NCI-H2227 (cell line): ENCODE data around the gene NTRK2.
A peak's percentile ranks its signal among the peaks of the same experiment; 100 is the strongest.

ENCODE experiments used
- DNase-seq: peaks from one replicate; lab custom pipeline; 2025; ENCODE audit not compliant: unreplicated experiment; lab: John Stamatoyannopoulos, UW

The NTRK2 gene

GRCh38 chr9:84731696-84732095, 62.2 kb downstream of the NTRK2 start:
- no peak for DNase-seq

- DNase-seq = no peak
Measured at GRCh38 chr9:84736081-84736480, 66.6 kb downstream of the NTRK2 start.

DNA sequence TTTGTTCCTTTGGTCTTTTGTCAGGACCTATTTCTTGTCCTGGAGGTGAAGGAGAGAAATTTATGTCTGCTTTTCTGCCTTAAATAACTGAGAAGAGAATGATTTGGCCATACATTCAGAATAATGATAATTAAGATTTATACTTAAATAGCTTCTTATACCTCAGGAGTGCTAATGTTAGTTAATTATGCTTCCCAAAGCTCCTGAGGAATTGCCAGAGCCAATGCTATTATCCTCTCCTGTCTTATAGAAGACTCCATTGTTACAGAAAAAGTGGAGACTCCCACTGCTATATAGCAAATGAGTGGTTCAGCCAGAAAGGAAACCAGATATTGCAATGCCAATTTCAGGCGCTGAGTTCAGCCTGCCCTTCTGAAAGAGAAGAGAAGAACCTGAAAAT, 67.0 kb downstream of the NTRK2 start:
- DNase-seq = peak; percentile 0

DNA sequence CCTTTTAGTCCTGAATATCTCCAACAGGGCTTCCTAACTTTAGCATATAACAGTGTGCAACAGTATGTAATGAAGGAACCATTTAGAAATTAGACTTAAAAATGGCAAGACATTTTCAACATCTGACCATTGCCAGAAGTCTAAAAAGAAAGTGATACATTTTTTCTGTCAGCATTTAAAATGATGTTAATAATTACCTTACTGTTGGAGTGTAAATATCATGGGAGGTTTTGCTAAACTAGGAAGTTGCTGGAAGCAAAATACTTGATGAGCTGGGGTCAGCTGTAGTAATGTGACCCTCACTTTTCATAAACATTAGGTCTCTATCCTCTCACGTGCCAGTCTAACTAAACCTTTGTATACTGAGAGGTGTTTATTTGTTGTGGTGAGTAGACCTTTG, 68.8 kb downstream of the NTRK2 start:
- DNase-seq = no peak

DNA sequence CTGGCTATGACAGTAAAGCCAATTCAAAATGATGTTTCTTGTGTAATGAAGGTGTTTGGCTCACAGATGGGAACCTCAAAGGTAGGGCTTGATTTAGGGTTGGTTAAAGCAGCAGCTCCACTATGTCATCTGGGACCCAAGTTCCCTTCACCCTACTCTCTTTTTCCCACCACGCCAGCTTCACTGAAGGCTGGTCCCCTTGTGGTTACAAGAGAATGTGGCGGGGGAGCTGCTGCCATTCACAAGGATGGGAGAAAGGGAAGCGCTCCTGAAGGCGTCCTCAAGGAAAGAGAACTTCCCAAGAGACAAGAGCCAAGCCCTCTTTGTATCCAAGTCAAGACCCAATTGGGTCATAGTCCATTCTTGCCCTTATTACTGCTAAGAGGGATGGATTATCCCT, 72.7 kb downstream of the NTRK2 start:
- no peak for DNase-seq

DNA sequence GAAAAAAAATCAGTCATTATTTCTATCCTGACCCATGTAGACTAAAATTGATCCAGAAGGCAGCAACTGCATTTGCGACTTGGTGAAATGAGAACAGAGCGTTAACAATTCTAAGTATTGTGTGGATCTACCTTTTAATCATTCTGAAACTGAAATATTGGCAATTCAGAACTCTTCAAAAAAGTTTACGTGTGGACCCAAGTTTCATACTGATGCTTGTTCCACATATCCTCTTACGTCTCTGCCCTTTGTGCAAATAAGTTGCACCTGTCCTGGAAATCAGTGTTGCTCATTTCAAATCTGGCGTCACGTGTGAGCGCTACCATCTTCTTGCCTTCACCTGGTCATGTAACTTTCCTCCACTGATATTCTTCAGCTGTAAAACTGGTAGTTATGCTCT, 74.7 kb downstream of the NTRK2 start:
- no peak for DNase-seq

GRCh38 chr9:84744726-84745125, 75.2 kb downstream of the NTRK2 start:
- DNase-seq = no peak

GRCh38 chr9:84748112-84748511, 78.6 kb downstream of the NTRK2 start:
- no peak for DNase-seq

DNA sequence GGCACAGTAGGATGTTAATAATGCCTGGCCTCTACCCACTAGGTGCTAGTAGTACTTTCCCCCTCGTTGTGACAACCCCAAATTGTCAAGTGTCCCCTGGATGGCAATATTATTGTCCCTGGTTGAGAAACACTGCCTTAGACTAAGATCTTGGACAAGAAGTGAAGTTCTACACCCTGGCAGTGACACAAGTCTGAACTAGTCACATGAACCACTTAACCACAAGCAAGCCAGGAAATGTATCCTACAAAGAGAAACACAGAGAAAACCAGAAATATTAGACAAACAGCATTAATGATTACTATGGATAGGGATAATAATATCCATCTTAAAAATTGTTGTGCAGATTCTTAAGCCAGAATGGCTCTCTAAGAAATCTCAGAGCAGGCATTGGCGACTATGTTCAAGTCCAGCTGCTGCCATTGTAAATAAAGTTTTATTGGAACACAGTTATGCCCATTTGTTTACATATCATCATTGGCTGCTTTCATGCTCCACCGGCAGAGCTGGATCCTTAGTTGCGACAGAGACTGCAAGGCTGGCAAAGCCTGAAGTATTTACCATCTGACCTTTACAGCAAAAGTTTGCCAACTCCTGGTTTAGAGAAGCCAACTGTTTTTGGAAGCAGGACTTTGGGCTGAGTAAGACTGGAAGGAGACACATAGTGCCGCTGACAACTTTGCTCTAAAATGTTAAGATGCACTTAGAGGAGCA, 80.8 kb downstream of the NTRK2 start:
- DNase-seq = no peak

DNA sequence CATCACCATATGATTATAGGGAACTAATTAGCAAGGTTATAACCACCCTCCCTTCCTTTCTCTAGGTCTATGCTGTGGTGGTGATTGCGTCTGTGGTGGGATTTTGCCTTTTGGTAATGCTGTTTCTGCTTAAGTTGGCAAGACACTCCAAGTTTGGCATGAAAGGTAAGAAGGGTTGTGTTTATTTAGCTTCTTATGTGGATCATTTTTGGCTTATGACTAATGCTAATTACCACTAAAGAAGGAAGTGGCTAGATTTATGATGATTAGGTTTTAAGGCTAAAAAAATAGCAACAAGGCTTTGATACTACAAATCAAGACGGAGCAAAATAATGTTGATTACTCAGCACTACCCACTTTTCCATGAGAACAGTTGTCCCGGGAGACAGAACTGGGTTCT, 82.4 kb downstream of the NTRK2 start:
- no peak for DNase-seq

- no peak for DNase-seq
Measured at GRCh38 chr9:84754461-84754860, 84.9 kb downstream of the NTRK2 start.

DNA sequence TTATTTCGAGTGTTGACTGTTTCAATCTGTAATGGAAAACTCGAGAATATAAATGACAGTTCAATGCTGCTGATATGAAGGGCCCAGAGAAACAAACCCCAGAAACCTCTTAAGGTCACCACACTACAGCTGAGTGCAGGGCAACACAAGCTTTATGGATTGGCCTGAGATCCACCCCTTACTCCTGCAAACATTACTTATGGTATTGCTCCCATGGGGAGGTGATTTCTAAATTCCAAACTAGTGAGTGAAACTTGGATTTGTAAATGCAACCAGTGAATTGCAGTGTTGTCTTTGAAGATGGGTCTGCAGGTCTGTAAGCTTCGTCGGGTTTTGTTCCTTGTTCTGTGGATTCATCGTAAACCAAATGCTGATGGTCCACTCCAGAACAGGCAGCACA, 85.4 kb downstream of the NTRK2 start:
- no peak for DNase-seq

GRCh38 chr9:84755380-84755779, 85.9 kb downstream of the NTRK2 start:
- DNase-seq = no peak

- no peak for DNase-seq
Measured at GRCh38 chr9:84756171-84756570, 86.6 kb downstream of the NTRK2 start.

GRCh38 chr9:84756731-84757130, 87.2 kb downstream of the NTRK2 start:
- DNase-seq = no peak

GRCh38 chr9:84758817-84759216, 89.3 kb downstream of the NTRK2 start:
- DNase-seq = no peak

DNA sequence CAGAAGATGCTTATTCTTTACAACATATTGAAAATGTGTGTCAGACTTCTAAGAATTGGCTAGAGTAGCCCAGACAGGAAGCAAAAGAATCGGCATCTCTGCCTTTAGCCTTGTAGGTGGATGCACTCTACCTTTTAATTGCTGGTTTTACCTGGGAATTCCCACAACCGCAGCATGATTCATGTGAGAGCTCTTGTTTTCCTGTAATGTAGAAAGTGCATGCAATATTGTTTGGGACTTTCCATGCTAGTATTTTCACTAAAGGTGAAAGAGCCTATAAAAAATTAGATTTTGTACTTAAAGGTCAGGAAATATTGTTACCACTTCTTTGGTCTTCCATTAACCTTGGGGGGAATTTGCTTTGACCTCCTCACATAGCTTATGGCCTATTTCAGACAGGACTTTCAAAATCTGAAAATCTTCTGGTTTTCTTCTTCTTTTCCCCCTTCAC, 89.8 kb downstream of the NTRK2 start:
- no peak for DNase-seq

- DNase-seq = no peak
Measured at GRCh38 chr9:84759804-84760203, 90.3 kb downstream of the NTRK2 start.

GRCh38 chr9:84761137-84761808, 91.7 kb downstream of the NTRK2 start:
- no peak for DNase-seq

- no peak for DNase-seq
Measured at GRCh38 chr9:84772511-84772910, 103.0 kb downstream of the NTRK2 start.

- no peak for DNase-seq
Measured at GRCh38 chr9:84773022-84773421, 103.5 kb downstream of the NTRK2 start.

- DNase-seq = no peak
Measured at GRCh38 chr9:84775056-84775643, 105.6 kb downstream of the NTRK2 start.
